ENCODE data around the gene MYPOP. TPM values are rescaled to one million over a fixed set of nuclear protein-coding genes. Genes with fewer than 3 reads are reported as not detected.

Gene MYPOP
- total and polyA plus RNA-seq, 9 of the 15 experiments (the other 6 are each of a cell fraction or from before 2014, with no cell fraction given) = 0.32 to 7.6 (median 1.6) TPM

DNA sequence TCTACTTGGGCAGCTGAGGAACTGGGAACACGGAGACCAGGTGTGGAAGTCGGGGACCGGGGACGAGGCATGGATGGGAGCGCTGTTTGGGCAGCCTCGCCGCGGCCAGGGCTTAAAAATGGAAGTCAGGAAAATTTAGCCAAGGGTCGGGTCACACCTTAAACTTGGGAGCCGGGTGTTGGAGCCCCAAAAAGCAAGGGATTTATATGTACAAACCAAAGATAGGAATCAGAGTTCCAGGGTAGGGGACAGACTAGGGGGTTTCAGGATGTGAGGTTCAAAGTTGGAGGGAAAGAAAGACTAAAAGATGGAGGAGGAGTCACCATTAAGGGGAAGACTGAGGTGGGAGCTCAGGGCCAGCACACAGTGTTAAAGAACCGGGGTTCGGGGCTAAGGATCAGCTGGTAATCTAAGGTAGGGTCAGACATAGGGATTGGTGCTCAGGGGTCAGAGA, 37.8 kb downstream of the MYPOP start (continued):
- TF ChIP-seq, protein P1, sequence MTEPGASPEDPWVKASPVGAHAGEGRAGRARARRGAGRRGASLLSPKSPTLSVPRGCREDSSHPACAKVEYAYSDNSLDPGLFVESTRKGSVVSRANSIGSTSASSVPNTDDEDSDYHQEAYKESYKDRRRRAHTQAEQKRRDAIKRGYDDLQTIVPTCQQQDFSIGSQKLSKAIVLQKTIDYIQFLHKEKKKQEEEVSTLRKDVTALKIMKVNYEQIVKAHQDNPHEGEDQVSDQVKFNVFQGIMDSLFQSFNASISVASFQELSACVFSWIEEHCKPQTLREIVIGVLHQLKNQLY (CRISPR knock-in tag; conservative IDR thresholded peaks at IDR 0.05) = no peak
- no peak for TF ChIP-seq RAD21 (CRISPR knock-in tag; conservative IDR thresholded peaks at IDR 0.05 in 1 of 2, IDR thresholded peaks at IDR 0.05 in 1 of 2)
- TF ChIP-seq EP300 (IDR thresholded peaks at IDR 0.05; ENCODE audit: low read length) = no peak
- TF ChIP-seq CBX3 (IDR thresholded peaks at IDR 0.05; ENCODE audit: borderline replicate concordance in 1 of 2, low read length in 2 of 2) = no peak
- TF ChIP-seq KDM4B (IDR thresholded peaks at IDR 0.05; ENCODE audit: borderline replicate concordance in 2 of 2, low read depth in 1 of 2) = no peak
- TF ChIP-seq BRD4 (IDR thresholded peaks at IDR 0.05) = no peak
- TF ChIP-seq, protein P2, sequence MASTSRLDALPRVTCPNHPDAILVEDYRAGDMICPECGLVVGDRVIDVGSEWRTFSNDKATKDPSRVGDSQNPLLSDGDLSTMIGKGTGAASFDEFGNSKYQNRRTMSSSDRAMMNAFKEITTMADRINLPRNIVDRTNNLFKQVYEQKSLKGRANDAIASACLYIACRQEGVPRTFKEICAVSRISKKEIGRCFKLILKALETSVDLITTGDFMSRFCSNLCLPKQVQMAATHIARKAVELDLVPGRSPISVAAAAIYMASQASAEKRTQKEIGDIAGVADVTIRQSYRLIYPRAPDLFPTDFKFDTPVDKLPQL (IDR thresholded peaks at IDR 0.05; ENCODE audit: extremely low read depth, insufficient read length) = no peak
- TF ChIP-seq MIER1 (IDR thresholded peaks at IDR 0.05; ENCODE audit: low read depth) = no peak
- TF ChIP-seq, protein P3, sequence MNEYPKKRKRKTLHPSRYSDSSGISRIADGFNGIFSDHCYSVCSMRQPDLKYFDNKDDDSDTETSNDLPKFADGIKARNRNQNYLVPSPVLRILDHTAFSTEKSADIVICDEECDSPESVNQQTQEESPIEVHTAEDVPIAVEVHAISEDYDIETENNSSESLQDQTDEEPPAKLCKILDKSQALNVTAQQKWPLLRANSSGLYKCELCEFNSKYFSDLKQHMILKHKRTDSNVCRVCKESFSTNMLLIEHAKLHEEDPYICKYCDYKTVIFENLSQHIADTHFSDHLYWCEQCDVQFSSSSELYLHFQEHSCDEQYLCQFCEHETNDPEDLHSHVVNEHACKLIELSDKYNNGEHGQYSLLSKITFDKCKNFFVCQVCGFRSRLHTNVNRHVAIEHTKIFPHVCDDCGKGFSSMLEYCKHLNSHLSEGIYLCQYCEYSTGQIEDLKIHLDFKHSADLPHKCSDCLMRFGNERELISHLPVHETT (CRISPR knock-in tag; conservative IDR thresholded peaks at IDR 0.05 in 1 of 2, IDR thresholded peaks at IDR 0.05 in 1 of 2) = peak in 1 of 2 experiments; percentile 0; a peak in 1 of 4 replicates
- TF ChIP-seq GABPB1 (CRISPR knock-in tag; IDR thresholded peaks at IDR 0.05) = no peak
- no peak for TF ChIP-seq CBFA2T3 (IDR thresholded peaks at IDR 0.05)
- no peak for TF ChIP-seq TEAD2 (tag; IDR thresholded peaks at IDR 0.05)
- TF ChIP-seq ZNF311 (CRISPR knock-in tag; IDR thresholded peaks at IDR 0.05) = no peak
- no peak for TF ChIP-seq GTF2F1 (IDR thresholded peaks at IDR 0.05; ENCODE audit: low read depth, low read length)
- TF ChIP-seq, protein P4, sequence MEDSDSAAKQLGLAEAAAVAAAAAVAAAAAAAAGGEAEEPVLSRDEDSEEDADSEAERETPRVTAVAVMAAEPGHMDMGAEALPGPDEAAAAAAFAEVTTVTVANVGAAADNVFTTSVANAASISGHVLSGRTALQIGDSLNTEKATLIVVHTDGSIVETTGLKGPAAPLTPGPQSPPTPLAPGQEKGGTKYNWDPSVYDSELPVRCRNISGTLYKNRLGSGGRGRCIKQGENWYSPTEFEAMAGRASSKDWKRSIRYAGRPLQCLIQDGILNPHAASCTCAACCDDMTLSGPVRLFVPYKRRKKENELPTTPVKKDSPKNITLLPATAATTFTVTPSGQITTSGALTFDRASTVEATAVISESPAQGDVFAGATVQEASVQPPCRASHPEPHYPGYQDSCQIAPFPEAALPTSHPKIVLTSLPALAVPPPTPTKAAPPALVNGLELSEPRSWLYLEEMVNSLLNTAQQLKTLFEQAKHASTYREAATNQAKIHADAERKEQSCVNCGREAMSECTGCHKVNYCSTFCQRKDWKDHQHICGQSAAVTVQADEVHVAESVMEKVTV (CRISPR knock-in tag; IDR thresholded peaks at IDR 0.05) = no peak
- TF ChIP-seq FOS (IDR thresholded peaks at IDR 0.05; ENCODE audit: extremely low read depth, insufficient read length) = no peak
- TF ChIP-seq SRSF1 (IDR thresholded peaks at IDR 0.05; ENCODE audit: low read depth, low read length) = no peak
- TF ChIP-seq NFYB (IDR thresholded peaks at IDR 0.05; ENCODE audit: extremely low read depth, insufficient read length) = no peak
- TF ChIP-seq ZKSCAN3 (CRISPR knock-in tag; IDR thresholded peaks at IDR 0.05) = no peak
- TF ChIP-seq DNMT1 (IDR thresholded peaks at IDR 0.05) = no peak
- TF ChIP-seq NR2C2 (CRISPR knock-in tag; IDR thresholded peaks at IDR 0.05) = no peak
- no peak for TF ChIP-seq NR2C2 (tag; IDR thresholded peaks at IDR 0.05)
